ENCODE measurements around the gene DDX49.
"Not testable (repeated sequence)": the region's sequence is repeated elsewhere in the genome, so short reads cannot be mapped to it uniquely, and the experiment has no call there.

The DDX49 gene

GRCh38 chr19:18908917-18909619 lies 10.4 kb upstream of the DDX49 start:
- no peak for DNase-seq (ENCODE audit: low read depth in 2 of 2)

GRCh38 chr19:18910010-18910409 lies 9.5 kb upstream of the DDX49 start:
- no peak for DNase-seq (ENCODE audit: low read depth in 2 of 2)

- no peak for DNase-seq (ENCODE audit: low read depth in 2 of 2)
Measured at GRCh38 chr19:18910801-18911436, 8.6 kb upstream of the DDX49 start.

GRCh38 chr19:18912933-18913332 lies 6.6 kb upstream of the DDX49 start:
- DNase-seq (ENCODE audit: low read depth in 2 of 2) = no peak

- DNase-seq (ENCODE audit: low read depth in 2 of 2) = no peak
Measured at GRCh38 chr19:18913466-18913865, 6.0 kb upstream of the DDX49 start.

GRCh38 chr19:18915639-18916038 lies 3.9 kb upstream of the DDX49 start:
- no peak for DNase-seq (ENCODE audit: low read depth in 2 of 2)

GRCh38 chr19:18917593-18917992 lies 1.9 kb upstream of the DDX49 start:
- DNase-seq (ENCODE audit: low read depth in 2 of 2) = not testable (repeated sequence)

- no peak for DNase-seq (ENCODE audit: low read depth in 2 of 2)
Measured at GRCh38 chr19:18919900-18920214, 342 bp downstream of the DDX49 start.

GRCh38 chr19:18920400-18920799 lies 885 bp downstream of the DDX49 start:
- DNase-seq (ENCODE audit: low read depth in 2 of 2) = no peak

- no peak for DNase-seq (ENCODE audit: low read depth in 2 of 2)
Measured at GRCh38 chr19:18921593-18921992, 2.1 kb downstream of the DDX49 start.

GRCh38 chr19:18922228-18922985 lies 2.9 kb downstream of the DDX49 start:
- DNase-seq (ENCODE audit: low read depth in 2 of 2) = no peak

- DNase-seq (ENCODE audit: low read depth in 2 of 2) = no peak
Measured at GRCh38 chr19:18924684-18925213, 5.2 kb downstream of the DDX49 start.

- no peak for DNase-seq (ENCODE audit: low read depth in 2 of 2)
Measured at GRCh38 chr19:18928018-18928805, 8.7 kb downstream of the DDX49 start.

- DNase-seq (ENCODE audit: low read depth in 2 of 2) = no peak
Measured at GRCh38 chr19:18929311-18929710, 9.8 kb downstream of the DDX49 start.

- DNase-seq (ENCODE audit: low read depth in 2 of 2) = no peak
Measured at GRCh38 chr19:18931316-18932162, 12.0 kb downstream of the DDX49 start.

GRCh38 chr19:18932216-18932841 lies 12.8 kb downstream of the DDX49 start:
- DNase-seq (ENCODE audit: low read depth in 2 of 2) = no peak

- no peak for DNase-seq (ENCODE audit: low read depth in 2 of 2)
Measured at GRCh38 chr19:18933297-18933696, 13.8 kb downstream of the DDX49 start.

GRCh38 chr19:18939163-18939562 lies 19.6 kb downstream of the DDX49 start:
- no peak for DNase-seq (ENCODE audit: low read depth in 2 of 2)

GRCh38 chr19:18939922-18940768 lies 20.6 kb downstream of the DDX49 start:
- no peak for DNase-seq (ENCODE audit: low read depth in 2 of 2)

Data from fibroblast of skin of left quadriceps (primary cell).